ENCODE results near the gene AK8. TPM values are rescaled to one million over a fixed set of nuclear protein-coding genes. Genes with fewer than 3 reads are reported as not detected.

The AK8 gene
- total RNA-seq, 2 donors from 2014 or later: 0.26 TPM; not detected in 1

DNA sequence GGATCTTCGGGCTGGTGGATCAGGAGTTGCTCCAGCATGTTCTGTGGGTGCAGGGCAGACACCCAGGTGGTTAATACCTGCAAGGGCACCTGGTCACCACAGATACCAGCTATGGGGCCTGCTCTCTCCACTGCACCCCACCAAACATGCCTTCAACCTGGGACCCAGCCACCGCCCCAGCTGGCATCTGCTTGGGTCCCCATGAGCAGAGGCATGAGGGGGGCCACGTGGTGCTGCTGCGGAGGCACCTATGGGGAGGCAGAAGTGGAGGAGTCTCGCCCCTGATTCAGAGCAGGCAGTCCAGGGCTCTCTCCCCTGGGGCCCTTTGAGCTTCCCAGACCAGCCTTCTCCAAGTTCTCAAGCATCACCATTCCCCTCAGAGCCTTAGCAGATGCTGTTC, 2.9 kb downstream of the AK8 start:
- H3K4me1 ChIP-seq: peaks cover 14% of the 10 kb centered on the region
- TF ChIP-seq, protein P1, sequence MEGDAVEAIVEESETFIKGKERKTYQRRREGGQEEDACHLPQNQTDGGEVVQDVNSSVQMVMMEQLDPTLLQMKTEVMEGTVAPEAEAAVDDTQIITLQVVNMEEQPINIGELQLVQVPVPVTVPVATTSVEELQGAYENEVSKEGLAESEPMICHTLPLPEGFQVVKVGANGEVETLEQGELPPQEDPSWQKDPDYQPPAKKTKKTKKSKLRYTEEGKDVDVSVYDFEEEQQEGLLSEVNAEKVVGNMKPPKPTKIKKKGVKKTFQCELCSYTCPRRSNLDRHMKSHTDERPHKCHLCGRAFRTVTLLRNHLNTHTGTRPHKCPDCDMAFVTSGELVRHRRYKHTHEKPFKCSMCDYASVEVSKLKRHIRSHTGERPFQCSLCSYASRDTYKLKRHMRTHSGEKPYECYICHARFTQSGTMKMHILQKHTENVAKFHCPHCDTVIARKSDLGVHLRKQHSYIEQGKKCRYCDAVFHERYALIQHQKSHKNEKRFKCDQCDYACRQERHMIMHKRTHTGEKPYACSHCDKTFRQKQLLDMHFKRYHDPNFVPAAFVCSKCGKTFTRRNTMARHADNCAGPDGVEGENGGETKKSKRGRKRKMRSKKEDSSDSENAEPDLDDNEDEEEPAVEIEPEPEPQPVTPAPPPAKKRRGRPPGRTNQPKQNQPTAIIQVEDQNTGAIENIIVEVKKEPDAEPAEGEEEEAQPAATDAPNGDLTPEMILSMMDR (IDR thresholded peaks at IDR 0.05): no peak
- TF ChIP-seq POLR2A (IDR thresholded peaks at IDR 0.05): no peak
- ATAC-seq: no peak
- intact Hi-C loops (cut with DNase I): no loop called here
- no peak overlapping the region for H3K27ac ChIP-seq
- WGBS, 2 donors: 55 to 92% methylated on average over 1 to 5 of the region's 5 CpGs
- no peaks in the 10 kb centered on the region for H3K9me3 ChIP-seq
- no peak for DNase-seq
- H3K27me3 ChIP-seq: no peaks in the 10 kb centered on the region
- H3K4me3 ChIP-seq: no peak overlapping the region
- no peaks in the 10 kb centered on the region for H3K36me3 ChIP-seq (replicated peaks in 1 of 2; ENCODE audit: insufficient read depth in 1 of 2, low read depth in 2 of 2)

DNA sequence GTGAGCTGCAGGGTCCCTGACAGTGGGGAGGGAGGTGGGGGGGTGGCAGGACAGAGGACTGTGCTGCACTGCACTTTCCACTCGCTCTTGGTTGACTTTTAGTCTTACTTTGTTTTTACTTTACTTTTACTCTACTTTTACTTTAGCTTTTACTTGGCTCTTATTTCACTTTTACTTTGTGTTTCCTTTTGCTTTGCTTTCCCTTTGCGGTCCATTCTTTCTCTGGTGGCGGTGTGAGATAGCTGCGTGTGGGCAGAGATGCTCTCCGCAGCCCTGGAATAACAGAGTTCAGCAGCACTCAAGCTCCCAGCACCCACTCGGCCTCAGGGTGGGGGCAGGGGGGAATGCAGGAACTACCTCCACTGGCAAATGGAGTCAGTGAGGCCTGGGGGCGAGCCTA, 4.7 kb downstream of the AK8 start:
- DNase-seq: no peak
- no peaks in the 10 kb centered on the region for H3K9me3 ChIP-seq
- no peak overlapping the region for H3K27ac ChIP-seq
- no peak for TF ChIP-seq POLR2A (IDR thresholded peaks at IDR 0.05)
- TF ChIP-seq, protein P1 (IDR thresholded peaks at IDR 0.05): no peak
- no peaks in the 10 kb centered on the region for H3K27me3 ChIP-seq
- no peak for ATAC-seq
- WGBS, 2 donors: 70 to 82% methylated on average over 7 of the region's 7 CpGs
- no peak overlapping the region for H3K4me3 ChIP-seq
- intact Hi-C loops (cut with DNase I): no loop called here
- H3K36me3 ChIP-seq (replicated peaks in 1 of 2; ENCODE audit: insufficient read depth in 1 of 2, low read depth in 2 of 2): no peaks in the 10 kb centered on the region
- H3K4me1 ChIP-seq: peaks cover 7% of the 10 kb centered on the region

DNA sequence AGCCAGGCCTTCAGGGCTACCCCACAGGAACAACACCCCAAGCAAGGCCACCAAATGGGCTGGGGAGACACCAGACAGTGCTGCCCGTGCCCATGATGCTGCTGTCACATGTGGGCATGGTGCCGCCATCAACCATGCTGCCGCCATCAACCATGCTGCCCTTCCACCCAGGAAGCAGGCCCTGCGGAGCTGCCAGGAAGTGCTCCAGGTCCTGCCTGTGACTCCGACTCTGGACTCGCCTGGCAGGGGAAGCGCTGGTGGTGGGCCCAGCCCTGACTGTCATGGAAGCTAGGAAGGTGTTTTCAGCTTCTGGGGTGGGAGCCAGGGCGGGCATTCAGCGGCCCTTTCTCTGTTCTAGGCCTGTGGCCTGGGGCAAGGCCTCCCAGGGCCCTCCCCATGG, 8.8 kb downstream of the AK8 start:
- TF ChIP-seq, protein P1 (IDR thresholded peaks at IDR 0.05): no peak
- TF ChIP-seq POLR2A (IDR thresholded peaks at IDR 0.05): no peak
- H3K36me3 ChIP-seq (replicated peaks in 1 of 2; ENCODE audit: insufficient read depth in 1 of 2, low read depth in 2 of 2): no peaks in the 10 kb centered on the region
- no peak for ATAC-seq
- no peaks in the 10 kb centered on the region for H3K4me1 ChIP-seq
- no peak overlapping the region for H3K27ac ChIP-seq
- WGBS, 2 donors: 87% methylated on average over 9 of the region's 9 CpGs; no CpG with 5 or more reads in 1 of the 2 donors
- no peak for DNase-seq
- intact Hi-C loops (cut with DNase I): no loop called here
- no peak overlapping the region for H3K4me3 ChIP-seq
- no peaks in the 10 kb centered on the region for H3K27me3 ChIP-seq
- H3K9me3 ChIP-seq: no peaks in the 10 kb centered on the region

DNA sequence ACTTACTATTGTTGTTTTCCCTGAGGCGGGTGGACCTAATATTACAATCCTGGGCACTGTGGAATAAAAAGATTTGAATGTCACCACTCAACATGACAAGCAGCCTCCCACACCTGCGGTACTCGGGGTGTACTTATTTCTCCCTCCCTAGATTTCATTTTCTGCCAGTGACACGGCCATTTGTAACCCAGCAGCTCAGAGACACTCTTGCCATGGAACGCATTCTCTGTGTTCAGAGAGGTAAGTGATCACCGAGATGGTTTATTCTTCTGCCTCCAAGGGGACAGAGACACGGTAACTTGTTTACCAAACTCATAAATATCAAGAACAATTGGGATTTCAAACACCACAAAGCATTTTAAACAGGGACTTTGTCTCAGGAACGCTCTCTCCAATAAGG, 11.2 kb downstream of the AK8 start:
- ATAC-seq (no peak), DNase-seq (no peak)
- Histone ChIP-seq H3K4me3 (no peak overlapping the region), H3K27me3 (no peaks in the 10 kb centered on the region), H3K36me3 (replicated peaks in 1 of 2; ENCODE audit: insufficient read depth in 1 of 2, low read depth in 2 of 2) (no peaks in the 10 kb centered on the region), H3K4me1 (no peaks in the 10 kb centered on the region), H3K27ac (no peak overlapping the region), H3K9me3 (no peaks in the 10 kb centered on the region)
- WGBS, 2 donors: 84 to 85% methylated on average over 8 of the region's 8 CpGs
- TF ChIP-seq, protein P1 (IDR thresholded peaks at IDR 0.05): no peak
- no peak for TF ChIP-seq POLR2A (IDR thresholded peaks at IDR 0.05)
- intact Hi-C loops (cut with DNase I): no loop called here

DNA sequence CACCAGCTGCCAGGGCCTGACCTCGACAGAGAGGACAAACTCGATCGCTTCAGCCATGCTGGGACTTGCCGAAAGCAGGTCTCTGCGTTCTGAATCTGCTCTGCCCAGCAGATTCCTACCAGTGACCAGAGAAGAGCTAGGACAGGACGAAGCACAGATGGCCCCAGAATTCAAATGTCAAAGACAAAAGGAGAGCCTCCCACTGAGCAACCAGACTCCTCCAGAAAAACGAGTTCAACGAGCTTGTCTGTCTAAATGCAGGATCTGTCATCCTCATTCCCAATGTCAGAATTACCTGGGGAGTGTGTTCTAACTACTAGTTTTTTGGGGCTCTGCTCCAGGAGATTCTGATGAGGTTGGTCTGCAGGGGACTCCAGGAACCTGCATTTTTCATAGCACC, 13.4 kb downstream of the AK8 start:
- intact Hi-C loops (cut with DNase I): no loop called here
- no peaks in the 10 kb centered on the region for H3K9me3 ChIP-seq
- DNase-seq (no peak), ATAC-seq (no peak)
- no peaks in the 10 kb centered on the region for H3K36me3 ChIP-seq (replicated peaks in 1 of 2; ENCODE audit: insufficient read depth in 1 of 2, low read depth in 2 of 2)
- H3K4me1 ChIP-seq: no peaks in the 10 kb centered on the region
- TF ChIP-seq, protein P1 (IDR thresholded peaks at IDR 0.05): no peak
- no peak for TF ChIP-seq POLR2A (IDR thresholded peaks at IDR 0.05)
- 66 to 70% methylated on average over 8 of the region's 8 CpGs for WGBS, 2 donors
- H3K27me3 ChIP-seq: no peaks in the 10 kb centered on the region
- no peak overlapping the region for H3K4me3 ChIP-seq
- H3K27ac ChIP-seq: no peak overlapping the region

Measured in body of pancreas (tissue), 4 donors.